ENCODE data around the gene GYPA.

Gene GYPA

GRCh38 chr4:144183165-144183564 lies 42.6 kb upstream of the GYPA start:
- TF ChIP-seq POLR2AphosphoS5 (IDR thresholded peaks at IDR 0.05; ENCODE audit: low read depth, low read length) (no peak), TAF1 (IDR thresholded peaks at IDR 0.05; ENCODE audit: borderline replicate concordance, insufficient read depth, low read length) (no peak), FOXP2 (optimal IDR thresholded peaks at IDR 0.05; ENCODE audit: borderline replicate concordance, extremely low read depth, extremely low read length, insufficient read depth) (no peak), SIN3A (IDR thresholded peaks at IDR 0.05; ENCODE audit: borderline replicate concordance, insufficient read depth, low read length) (no peak)
- TF ChIP-seq, protein P1, sequence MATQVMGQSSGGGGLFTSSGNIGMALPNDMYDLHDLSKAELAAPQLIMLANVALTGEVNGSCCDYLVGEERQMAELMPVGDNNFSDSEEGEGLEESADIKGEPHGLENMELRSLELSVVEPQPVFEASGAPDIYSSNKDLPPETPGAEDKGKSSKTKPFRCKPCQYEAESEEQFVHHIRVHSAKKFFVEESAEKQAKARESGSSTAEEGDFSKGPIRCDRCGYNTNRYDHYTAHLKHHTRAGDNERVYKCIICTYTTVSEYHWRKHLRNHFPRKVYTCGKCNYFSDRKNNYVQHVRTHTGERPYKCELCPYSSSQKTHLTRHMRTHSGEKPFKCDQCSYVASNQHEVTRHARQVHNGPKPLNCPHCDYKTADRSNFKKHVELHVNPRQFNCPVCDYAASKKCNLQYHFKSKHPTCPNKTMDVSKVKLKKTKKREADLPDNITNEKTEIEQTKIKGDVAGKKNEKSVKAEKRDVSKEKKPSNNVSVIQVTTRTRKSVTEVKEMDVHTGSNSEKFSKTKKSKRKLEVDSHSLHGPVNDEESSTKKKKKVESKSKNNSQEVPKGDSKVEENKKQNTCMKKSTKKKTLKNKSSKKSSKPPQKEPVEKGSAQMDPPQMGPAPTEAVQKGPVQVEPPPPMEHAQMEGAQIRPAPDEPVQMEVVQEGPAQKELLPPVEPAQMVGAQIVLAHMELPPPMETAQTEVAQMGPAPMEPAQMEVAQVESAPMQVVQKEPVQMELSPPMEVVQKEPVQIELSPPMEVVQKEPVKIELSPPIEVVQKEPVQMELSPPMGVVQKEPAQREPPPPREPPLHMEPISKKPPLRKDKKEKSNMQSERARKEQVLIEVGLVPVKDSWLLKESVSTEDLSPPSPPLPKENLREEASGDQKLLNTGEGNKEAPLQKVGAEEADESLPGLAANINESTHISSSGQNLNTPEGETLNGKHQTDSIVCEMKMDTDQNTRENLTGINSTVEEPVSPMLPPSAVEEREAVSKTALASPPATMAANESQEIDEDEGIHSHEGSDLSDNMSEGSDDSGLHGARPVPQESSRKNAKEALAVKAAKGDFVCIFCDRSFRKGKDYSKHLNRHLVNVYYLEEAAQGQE (IDR thresholded peaks at IDR 0.05; ENCODE audit: insufficient read depth in 1 of 2, low read depth in 2 of 2, low read length in 2 of 2), result no peak

- TF ChIP-seq, protein P1 (IDR thresholded peaks at IDR 0.05; ENCODE audit: insufficient read depth in 1 of 2, low read depth in 2 of 2, low read length in 2 of 2), result no peak
- TF ChIP-seq TAF1 (IDR thresholded peaks at IDR 0.05; ENCODE audit: borderline replicate concordance, insufficient read depth, low read length) (no peak), FOXP2 (optimal IDR thresholded peaks at IDR 0.05; ENCODE audit: borderline replicate concordance, extremely low read depth, extremely low read length, insufficient read depth) (no peak), POLR2AphosphoS5 (IDR thresholded peaks at IDR 0.05; ENCODE audit: low read depth, low read length) (no peak), SIN3A (IDR thresholded peaks at IDR 0.05; ENCODE audit: borderline replicate concordance, insufficient read depth, low read length) (no peak)
Measured at GRCh38 chr4:144181391-144181790, 40.9 kb upstream of the GYPA start.

- TF ChIP-seq FOXP2 (optimal IDR thresholded peaks at IDR 0.05; ENCODE audit: borderline replicate concordance, extremely low read depth, extremely low read length, insufficient read depth) (no peak), POLR2AphosphoS5 (IDR thresholded peaks at IDR 0.05; ENCODE audit: low read depth, low read length) (no peak), SIN3A (IDR thresholded peaks at IDR 0.05; ENCODE audit: borderline replicate concordance, insufficient read depth, low read length) (no peak), TAF1 (IDR thresholded peaks at IDR 0.05; ENCODE audit: borderline replicate concordance, insufficient read depth, low read length) (no peak)
- TF ChIP-seq, protein P1 (IDR thresholded peaks at IDR 0.05; ENCODE audit: insufficient read depth in 1 of 2, low read depth in 2 of 2, low read length in 2 of 2), result no peak
Measured at GRCh38 chr4:144179152-144179739, 38.7 kb upstream of the GYPA start.

- TF ChIP-seq TAF1 (IDR thresholded peaks at IDR 0.05; ENCODE audit: borderline replicate concordance, insufficient read depth, low read length), result no peak
Measured at GRCh38 chr4:144178414-144178813, 37.9 kb upstream of the GYPA start.

DNA sequence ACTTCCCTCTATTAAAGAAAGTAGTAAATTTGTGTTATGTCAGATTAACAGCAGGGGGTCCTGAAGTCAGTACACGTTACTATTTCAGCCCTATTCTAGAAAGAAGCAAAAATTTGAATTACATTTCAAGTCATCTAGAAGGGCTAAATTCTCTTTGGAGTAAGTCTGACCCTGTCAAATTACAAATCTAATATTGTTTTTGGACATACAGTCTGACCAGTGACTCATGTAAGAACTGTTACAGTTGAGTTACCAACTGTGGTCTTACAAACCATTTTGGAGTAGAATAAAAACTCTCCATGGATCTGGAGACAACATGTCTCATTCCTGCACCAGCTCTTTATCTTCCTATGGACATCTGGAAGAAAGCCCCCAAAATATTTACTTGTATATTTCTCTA lies 36.0 kb upstream of the GYPA start:
- no peak for TF ChIP-seq TAF1 (IDR thresholded peaks at IDR 0.05; ENCODE audit: borderline replicate concordance, insufficient read depth, low read length)
- no peak for TF ChIP-seq FOXP2 (optimal IDR thresholded peaks at IDR 0.05; ENCODE audit: borderline replicate concordance, extremely low read depth, extremely low read length, insufficient read depth)
- TF ChIP-seq, protein P1 (IDR thresholded peaks at IDR 0.05; ENCODE audit: insufficient read depth in 1 of 2, low read depth in 2 of 2, low read length in 2 of 2), result no peak
- no peak for TF ChIP-seq SIN3A (IDR thresholded peaks at IDR 0.05; ENCODE audit: borderline replicate concordance, insufficient read depth, low read length)
- TF ChIP-seq POLR2AphosphoS5 (IDR thresholded peaks at IDR 0.05; ENCODE audit: low read depth, low read length), result no peak

All from PFSK-1 (cell line).